Panc1 (cell line): ENCODE data around the gene FNTB.

Experiments
- CTCF ChIP-seq: fragments of 450-650 bp; IDR thresholded peaks from 2 replicates; pipeline ENCODE4 v1.5.1; 2017; ENCODE audit warnings: mild to moderate bottlenecking
- POLR2AphosphoS5 ChIP-seq: IDR thresholded peaks from 2 replicates; pipeline ENCODE4 v1.6.1; 2012; ENCODE audit warnings: mild to moderate bottlenecking, low read depth, low read length, moderate library complexity
- REST ChIP-seq, 2 experiments: IDR thresholded peaks; 2 replicates each; pipeline ENCODE4 v1.6.1; 2011 to 2012; ENCODE audit warnings: low read depth in 2 of 2, control low read depth in 1 of 2, low read length in 1 of 2, mild to moderate bottlenecking in 1 of 2, moderate library complexity in 1 of 2; ENCODE audit not compliant: insufficient read depth in 1 of 2
- TCF7L2 ChIP-seq: IDR thresholded peaks from 2 replicates; pipeline ENCODE4 v1.6.1; 2011; ENCODE audit warnings: mild to moderate bottlenecking, low read depth, low read length, inconsistent platforms

- TF ChIP-seq POLR2AphosphoS5 (no peak), REST (IDR thresholded peaks at IDR 0.05; ENCODE audit: insufficient read depth in 1 of 2, low read depth in 2 of 2, low read length in 1 of 2) (no peak), CTCF (no peak), TCF7L2 (no peak)
Measured at GRCh38 chr14:65106316-65106715, 119.6 kb downstream of the FNTB start.
